ENCODE data around the gene MAD1L1. TPM values are rescaled to one million over a fixed set of nuclear protein-coding genes. Genes with fewer than 3 reads are reported as not detected.

Gene MAD1L1
- total and polyA plus RNA-seq, 2 of the 13 experiments (the other 11 are each of a cell fraction or from before 2014, with no cell fraction given) = 17.4 to 64.7 TPM

GRCh38 chr7:2094454-2095045 lies 138.2 kb downstream of the MAD1L1 start:
- Histone ChIP-seq H3K4me2 (ENCODE audit: low read depth, low read length) (no peak overlapping the region), H3K27me3 (ENCODE audit: control insufficient read depth in 1 of 2, insufficient read depth in 2 of 2, low read length in 2 of 2) (no peaks in the 10 kb centered on the region), H3K9ac (ENCODE audit: insufficient read depth, low read depth, low read length) (no peak overlapping the region), H3K36me3 (replicated peaks in 1 of 2; ENCODE audit: control insufficient read depth in 1 of 2, insufficient read depth in 2 of 2, low read length in 2 of 2) (peaks cover 5 to 26% of the 10 kb centered on the region in 2 experiments; a peak in 4 of 5 replicates), H3K79me2 (ENCODE audit: insufficient read depth, low read length) (no peaks in the 10 kb centered on the region), H3K27ac (ENCODE audit: extremely low read length, insufficient read depth, low read length) (no peak overlapping the region), H2AFZ (ENCODE audit: low read length) (no peak overlapping the region), H3K4me1 (ENCODE audit: insufficient read depth, low read length) (0 out of 2 replicates have a peak, but pooled peaks cover under 1% of the 10 kb centered on the region), H3K9me3 (ENCODE audit: low read length) (no peaks in the 10 kb centered on the region), H4K20me1 (ENCODE audit: insufficient read depth, low read length) (no peaks in the 10 kb centered on the region), H3K4me3 (replicated peaks in 1 of 3; ENCODE audit: insufficient read depth in 1 of 3, low read depth in 2 of 3, low read length in 3 of 3) (no peak overlapping the region)
- in situ Hi-C loops (cut with HindIII; ENCODE audit: extremely low pct_ligation_motif_present, low pct_unique_long_range_greater_than_20kb) = no loop called here
- ChIA-PET POLR2A (no interaction called here), CTCF (ENCODE audit: low intra/inter-chr PET ratio, low total read pairs) (no interaction called here)
- BruUV-seq (replicated peaks) = no TSS peak
- WGBS (ENCODE audit: low lambda C conversion rate) = 95% methylated on average over 13 of the region's 13 CpGs
- intact Hi-C loops (cut with micrococcal nuclease; ENCODE audit: unreplicated experiment) = no loop called here
- no peak for FAIRE-seq
- no peak for ATAC-seq
- no peak for DNase-seq (ENCODE audit: low spot score)
- TF ChIP-seq HMGXB3 (CRISPR knock-in tag; IDR thresholded peaks at IDR 0.05; ENCODE audit: borderline replicate concordance) = no peak
- TF ChIP-seq ZMYM3 (CRISPR knock-in tag; IDR thresholded peaks at IDR 0.05) = peak; percentile 41; the same call in 1 of the 2 replicates
- no peak for TF ChIP-seq SOX6 (IDR thresholded peaks at IDR 0.05)
- no peak for TF ChIP-seq SOX6 (CRISPR knock-in tag; IDR thresholded peaks at IDR 0.05)

Measured in HepG2 (cell line).